IPS DF 4.7 (cell line): ENCODE results near the gene CNNM3.

ENCODE experiments used
- DNase-seq: peaks from one replicate; pipeline ENCODE4 v3.0.0-alpha.2; 2013; ENCODE audit warnings: low spot score; ENCODE audit errors: extremely low read depth

Gene CNNM3

DNA sequence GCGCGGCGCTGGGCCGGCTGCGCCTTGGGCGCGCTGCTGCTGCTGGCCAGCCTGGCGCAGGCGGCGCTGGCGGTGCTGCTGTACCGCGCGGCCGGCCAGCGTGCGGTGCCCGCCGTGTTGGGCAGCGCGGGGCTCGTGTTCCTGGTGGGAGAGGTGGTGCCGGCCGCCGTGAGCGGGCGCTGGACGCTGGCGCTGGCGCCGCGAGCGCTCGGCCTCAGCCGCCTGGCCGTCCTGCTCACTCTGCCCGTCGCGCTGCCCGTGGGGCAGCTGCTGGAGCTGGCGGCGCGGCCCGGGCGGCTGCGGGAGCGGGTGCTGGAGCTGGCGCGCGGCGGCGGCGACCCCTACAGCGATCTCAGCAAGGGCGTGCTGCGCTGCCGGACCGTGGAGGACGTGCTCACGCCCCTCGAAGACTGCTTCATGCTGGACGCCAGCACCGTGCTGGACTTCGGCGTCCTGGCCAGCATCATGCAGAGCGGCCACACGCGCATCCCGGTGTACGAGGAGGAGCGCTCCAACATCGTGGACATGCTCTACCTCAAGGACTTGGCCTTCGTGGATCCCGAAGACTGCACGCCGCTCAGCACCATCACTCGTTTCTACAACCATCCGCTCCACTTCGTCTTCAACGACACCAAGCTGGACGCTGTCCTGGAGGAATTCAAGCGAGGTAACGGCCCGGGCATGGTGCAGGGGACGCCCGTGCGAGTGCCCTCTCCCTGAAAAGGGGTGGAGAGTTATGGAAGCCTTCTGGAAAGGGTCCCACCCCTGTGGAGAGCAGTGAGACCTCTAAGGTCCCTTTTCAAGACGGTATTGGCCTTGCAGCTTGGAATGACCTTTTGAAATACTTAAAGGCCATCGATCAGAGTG is 1.0 kb downstream of the CNNM3 start:
- DNase-seq: no peak

- DNase-seq: no peak
Observed at GRCh38 chr2:96817882-96818281, 1.8 kb downstream of the CNNM3 start.

GRCh38 chr2:96819128-96819875 is 3.2 kb downstream of the CNNM3 start:
- no peak for DNase-seq

GRCh38 chr2:96819876-96820511 is 3.9 kb downstream of the CNNM3 start:
- no peak for DNase-seq

DNA sequence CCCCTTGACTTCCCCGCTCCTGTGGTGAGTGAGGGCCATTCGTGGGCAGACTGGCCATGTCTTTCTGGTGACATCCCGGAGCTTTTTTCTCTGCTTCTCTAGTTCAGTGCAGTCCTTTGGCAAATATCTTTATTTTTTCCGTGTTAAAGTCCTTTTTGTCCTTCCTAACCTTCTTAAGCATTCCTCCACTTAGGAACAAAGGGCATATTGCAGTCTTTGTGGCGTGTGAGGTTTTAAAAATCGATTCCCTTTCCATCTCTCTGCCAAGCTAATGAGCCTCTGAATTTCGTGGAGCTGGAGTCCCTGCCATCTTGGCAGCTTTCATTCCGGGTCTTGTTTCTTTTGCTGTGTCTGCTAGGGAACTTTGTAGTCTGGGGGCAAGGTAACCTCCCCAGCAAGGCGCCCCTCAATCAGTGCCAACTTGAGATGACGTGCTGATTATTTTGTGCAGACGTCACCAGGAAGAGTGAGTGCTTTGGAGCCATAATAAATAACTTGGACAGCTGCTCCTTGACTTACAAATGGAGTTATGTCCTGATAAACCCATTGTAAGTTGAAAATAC is 5.1 kb downstream of the CNNM3 start:
- no peak for DNase-seq

DNA sequence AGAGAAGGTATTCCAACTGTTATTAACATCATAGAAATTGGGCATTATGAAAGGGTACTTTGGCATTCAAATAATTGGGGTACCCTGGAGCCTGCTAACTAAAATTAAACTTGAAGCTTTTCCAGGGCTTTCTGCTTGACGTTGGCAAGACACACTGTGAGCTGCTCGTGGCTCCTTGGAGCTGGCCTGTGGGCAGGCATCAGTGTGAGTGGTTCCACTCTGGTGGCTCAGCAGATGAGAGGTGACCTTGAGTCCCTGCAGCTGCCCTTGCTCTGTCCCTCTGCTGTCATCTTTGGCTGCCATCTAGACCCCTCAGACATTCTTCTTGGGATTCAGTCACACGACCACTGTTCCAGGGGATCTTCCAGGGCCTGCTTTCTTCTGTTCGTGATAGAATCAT is 6.7 kb downstream of the CNNM3 start:
- no peak for DNase-seq

DNA sequence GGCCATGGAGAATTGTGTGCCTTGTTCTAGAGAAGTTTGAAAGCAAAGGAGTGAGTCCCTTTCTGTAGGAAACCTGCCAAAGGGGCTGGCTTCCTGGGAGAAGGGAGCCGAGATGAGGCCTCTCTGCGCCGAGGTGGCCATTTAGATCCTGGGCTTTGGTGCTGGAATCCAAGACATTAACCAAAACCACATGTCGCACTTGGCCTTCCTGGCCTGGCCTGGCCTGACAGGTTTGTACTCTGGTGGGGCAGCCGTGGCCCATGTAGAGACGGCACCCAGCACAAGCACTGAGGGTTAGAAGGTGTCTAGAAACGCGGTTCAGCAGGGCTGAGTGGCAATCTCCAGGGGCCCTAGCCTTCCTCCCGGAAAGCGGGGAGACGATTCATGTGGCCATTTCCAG is 7.1 kb downstream of the CNNM3 start:
- no peak for DNase-seq

DNA sequence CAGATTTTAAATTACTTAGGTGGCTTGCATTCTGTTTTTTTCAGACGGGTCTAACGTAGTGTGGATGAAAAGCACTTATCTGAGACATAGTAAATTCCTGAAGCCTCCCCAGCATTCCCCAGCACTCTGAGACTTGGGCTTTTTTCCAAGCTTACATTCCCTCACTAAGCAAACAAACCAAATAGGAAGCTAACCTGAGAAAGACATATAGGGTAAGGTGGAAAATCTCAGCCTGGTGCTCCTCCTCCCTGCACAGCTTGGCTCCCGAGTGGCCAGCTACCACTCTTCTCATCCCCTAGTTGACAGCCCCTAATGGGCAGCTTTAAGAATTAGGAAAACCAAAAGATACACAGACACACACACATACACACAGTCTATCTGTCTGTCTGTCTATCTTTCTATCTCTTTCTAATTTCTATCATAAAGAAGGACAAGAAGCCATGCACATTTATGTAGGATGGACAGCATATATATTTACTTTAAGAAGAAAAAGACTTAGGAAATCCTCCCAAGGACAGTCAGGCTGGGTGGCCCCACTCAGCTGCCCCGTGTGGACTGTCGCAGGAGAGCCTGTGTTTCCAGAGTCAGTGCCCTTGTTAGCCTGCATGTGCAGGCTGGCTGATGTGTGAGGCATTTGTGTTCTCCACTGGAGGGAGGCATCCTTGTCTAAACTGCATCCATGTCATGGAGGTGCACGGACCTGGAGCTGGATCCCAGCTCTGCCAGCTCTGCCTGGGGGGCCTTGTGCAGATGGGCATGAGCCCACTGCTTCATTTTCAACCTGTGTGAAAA is 8.2 kb downstream of the CNNM3 start:
- no peak for DNase-seq

- no peak for DNase-seq
Observed at GRCh38 chr2:96825057-96825456, 9.0 kb downstream of the CNNM3 start.

DNA sequence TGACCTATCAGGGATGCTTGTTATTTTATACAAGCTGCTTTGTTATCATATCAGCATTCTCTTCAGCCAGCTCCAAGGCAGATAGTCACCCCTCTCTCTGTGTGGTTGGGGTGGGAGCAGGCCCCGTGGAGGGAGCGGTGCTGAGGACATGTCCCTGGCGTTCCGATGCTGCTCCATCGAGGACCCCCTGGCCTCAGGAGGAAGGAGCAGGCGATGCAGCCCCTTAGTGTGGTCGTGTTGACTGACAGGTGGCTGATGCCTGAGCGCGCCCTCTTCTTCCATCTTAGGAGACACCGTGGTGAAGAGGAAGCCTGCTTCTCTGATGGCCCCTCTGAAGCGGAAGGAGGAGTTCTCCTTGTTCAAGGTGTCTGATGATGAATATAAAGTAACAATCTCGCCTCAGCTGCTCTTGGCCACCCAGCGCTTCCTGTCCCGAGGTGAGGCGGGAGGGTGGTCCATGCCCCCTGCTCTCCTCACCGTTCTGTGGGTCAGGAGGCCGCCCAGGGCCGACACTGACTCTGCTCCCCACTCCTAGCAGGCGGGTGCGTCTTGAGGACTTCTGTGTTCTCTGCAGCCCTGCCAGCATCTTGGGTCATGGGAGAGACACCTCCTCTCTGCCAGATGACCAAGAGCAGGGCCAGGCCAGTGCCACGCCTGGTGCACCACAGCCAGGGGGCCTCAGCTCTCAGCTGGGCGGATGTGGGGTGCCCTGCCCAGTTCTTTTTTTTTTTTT is 10.6 kb downstream of the CNNM3 start:
- DNase-seq: no peak

DNA sequence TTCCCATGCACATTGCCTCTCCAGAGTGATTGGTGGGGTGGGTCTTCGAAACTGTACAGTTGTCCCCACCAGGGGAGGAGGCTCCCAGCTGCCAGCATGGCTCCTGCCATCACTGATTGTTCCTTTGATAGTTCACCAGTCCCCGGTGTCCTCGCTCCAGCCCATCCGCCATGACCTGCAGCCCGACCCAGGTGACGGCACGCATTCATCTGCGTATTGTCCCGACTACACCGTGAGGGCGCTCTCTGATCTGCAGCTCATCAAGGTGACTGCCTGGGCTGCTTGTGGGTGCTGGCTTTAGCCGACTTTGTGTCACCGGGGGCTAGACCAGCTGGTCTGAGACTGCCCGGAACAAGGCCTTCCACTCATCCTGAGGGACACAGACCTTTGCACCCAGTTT is 12.4 kb downstream of the CNNM3 start:
- DNase-seq: no peak

GRCh38 chr2:96828874-96829273 is 12.8 kb downstream of the CNNM3 start:
- DNase-seq: no peak

DNA sequence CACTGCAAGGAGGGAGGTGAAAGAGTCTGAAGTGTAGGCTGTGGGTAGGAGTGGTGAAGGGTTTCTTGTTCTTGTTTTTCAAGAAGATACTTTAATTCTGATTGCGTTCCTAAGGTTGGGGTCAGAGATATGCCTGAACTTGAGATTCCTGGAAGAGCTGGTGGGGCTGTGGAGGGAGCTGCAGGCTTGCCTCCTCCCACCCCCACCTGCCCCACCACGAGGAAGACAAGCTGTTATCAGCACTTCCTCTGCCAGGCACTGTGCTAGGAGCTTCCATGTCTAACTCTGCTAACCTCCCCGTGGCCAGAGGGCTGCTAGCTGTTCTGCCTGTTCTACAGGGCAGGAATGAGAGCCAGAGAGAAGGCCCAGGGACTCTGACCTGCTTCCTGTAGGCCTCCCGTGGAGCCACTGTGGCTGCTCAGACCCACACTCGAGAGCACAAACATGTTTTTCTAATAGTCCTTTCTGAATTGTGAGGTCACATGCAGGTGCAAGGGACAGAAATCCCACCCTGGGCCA is 14.0 kb downstream of the CNNM3 start:
- no peak for DNase-seq

- no peak for DNase-seq
Observed at GRCh38 chr2:96831679-96832078, 15.6 kb downstream of the CNNM3 start.

DNA sequence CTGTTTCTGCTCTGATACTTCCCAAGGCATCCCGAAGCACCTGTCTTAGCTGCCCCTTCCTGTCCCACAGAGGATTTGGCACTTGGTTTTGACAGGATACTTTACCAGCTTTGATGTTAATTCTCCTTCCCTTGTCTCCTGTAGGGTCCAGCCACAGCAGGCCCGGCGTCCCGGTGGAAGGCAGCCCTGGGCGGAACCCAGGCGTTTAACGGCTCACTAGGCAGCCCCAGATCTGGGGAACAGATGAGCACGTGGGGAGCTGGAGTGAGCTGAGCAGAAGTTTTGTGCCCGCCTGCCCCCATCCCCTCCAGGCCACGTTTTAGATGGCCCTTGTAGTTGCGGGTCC is 16.3 kb downstream of the CNNM3 start:
- no peak for DNase-seq

GRCh38 chr2:96832754-96833507 is 16.9 kb downstream of the CNNM3 start:
- no peak for DNase-seq

GRCh38 chr2:96835830-96836229 is 19.8 kb downstream of the CNNM3 start:
- no peak for DNase-seq

DNA sequence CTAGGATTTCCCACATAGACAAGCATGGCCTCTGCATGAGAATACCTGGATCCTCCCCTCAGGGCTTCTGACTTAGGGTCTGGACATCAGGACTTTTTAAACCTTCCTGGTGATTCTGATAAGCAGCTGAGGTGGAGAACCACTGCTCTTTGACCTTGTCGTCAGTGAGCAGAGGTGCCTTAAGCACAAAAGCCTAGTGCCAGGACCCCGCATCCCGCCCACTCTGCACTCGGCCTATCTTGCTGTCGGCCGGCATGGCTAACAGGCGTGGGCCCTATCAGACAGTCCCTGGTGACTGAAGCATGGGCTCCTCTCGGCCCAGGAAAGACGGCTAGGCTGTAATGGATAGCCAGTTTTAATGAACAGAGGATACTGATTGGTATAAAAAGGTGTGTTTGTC is 21.5 kb downstream of the CNNM3 start:
- no peak for DNase-seq
